Cerebellar nuclear complex (tissue), 1 donor: ENCODE data around the gene CTPS2.

Experiments
- DNase-seq, 2 experiments: peaks; one replicate each; lab custom pipeline; 2025; lab: John Stamatoyannopoulos, UW

CTPS2 gene

DNA sequence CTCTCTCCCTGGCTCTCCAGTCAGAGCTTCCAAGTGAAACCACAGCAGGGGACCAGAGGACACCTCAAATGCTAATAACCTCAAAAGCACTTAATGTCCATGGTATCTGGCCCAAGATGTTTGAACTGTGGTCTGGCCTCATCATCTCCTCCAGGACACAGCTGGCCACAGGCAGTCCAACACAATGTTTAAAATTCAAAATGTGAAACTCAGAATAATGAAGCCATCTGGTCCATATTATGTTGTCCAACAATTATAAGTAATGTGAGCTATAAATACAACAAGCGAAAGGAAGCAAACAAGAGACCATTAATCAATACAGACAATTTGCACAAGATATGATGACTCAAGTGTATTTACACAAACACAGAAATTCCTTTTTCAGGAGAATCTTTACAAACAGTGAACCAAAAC lies 153.3 kb downstream of the CTPS2 start:
- DNase-seq = no peak

DNA sequence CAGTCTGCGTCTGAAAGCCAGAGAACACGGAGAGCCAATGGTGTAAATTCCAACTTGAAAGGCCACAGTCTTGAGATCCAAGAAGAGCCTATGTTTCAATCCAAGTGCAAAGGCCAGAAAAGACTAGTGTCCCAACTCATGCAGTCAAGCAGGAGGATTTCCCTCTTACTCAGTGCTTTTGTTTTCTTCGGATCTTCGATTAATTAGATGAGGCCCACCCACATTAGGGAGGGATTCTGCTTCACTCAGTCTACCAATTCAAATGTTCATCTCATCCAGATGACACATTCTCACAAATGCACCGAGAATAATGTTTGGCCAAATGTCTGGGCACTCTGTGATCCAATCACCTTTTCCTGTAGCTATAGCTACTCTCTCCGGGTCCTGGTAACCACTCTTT lies 154.0 kb downstream of the CTPS2 start:
- no peak for DNase-seq

DNA sequence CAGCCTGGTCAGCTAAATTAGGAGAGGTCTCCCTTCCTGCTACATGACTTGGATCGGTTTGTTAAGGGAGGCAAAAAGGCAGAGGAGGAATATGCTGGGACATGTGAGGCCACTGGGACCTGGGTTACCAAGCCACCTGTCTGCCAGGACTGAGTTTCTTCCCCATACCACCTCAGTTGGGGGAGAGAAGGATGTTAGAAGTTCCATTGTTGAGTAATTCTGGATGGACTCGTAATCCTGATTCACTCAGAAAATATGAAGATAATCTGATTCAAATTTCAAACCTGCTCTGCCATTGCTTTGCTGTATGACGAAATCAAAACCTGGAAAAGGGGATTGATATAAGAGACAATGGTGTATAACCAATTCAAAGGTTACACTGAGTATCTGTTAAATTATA lies 159.9 kb downstream of the CTPS2 start:
- DNase-seq = no peak

DNA sequence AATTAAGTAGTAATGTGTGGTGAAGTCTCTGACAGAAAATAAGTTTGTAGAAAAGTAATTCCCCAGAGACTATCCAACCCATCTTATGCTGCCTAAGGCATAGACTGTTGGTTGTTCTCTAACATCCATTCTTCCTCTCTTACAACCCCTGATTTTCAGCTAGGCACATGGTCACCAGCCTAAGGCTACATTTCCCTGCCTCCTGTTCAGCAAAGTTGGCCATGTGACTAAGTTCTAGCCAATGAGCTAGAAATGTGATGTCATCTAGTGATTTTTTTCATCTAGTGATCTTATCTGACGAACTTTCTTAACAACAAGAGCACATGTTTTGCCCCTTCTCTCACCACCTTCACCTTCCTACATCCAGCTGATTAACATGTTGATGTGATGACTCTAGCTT lies 164.8 kb downstream of the CTPS2 start:
- no peak for DNase-seq

DNA sequence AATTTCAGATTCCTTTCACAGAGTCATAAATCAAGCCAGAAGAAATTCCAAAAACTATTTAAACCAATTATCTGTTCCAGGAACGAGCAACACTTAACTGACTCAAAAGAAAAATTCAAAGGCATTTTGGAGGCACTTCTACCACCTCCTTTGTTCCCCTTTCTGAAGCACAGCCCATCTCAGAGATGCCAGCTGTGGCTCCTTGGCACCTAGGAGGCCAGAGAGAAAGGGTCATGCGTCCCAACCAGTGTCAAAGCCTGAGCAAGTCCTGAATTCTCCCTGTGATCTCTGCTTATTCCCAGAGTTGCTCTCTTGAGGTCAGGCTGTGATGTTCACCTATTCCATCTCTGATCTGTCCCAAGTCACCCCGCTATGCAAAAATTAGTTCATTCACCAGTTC lies 167.5 kb downstream of the CTPS2 start:
- no peak for DNase-seq
